GM21723 (cell line): ENCODE measurements around the gene HECW1.
"Not testable (repeated sequence)": the region's sequence is repeated elsewhere in the genome, so short reads cannot be mapped to it uniquely, and the experiment has no call there.

Experiments
- ATAC-seq: cut with Tn5 transposase; IDR thresholded peaks from one replicate; pipeline ENCODE4 v1.9.1; 2021; ENCODE audit warnings: mild to moderate bottlenecking, moderate library complexity; ENCODE audit not compliant: unreplicated experiment

HECW1 gene

DNA sequence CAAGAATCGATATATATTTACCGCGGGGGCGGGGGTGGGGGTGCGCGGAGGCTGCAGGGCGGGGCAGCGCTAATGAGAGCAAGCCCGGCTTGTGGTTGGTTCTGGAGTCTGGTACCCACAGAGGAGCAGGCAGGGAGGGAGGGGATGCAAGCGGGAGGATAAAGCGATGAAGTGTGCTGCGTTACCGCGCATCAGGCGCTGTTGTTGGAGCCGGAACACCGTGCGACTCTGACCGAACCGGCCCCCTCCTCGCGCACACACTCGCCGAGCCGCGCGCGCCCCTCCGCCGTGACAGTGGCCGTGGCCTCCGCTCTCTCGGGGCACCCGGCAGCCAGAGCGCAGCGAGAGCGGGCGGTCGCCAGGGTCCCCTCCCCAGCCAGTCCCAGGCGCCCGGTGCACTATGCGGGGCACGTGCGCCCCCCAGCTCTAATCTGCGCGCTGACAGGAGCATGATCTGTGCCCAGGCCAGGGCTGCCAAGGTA, at the start of gene HECW1:
Gene HECW1 (plus strand): TSS at position 189 of the 482 bp plus-strand sequence. CDS start 131,259 bp downstream, outside the sequence.
- no peak for ATAC-seq

DNA sequence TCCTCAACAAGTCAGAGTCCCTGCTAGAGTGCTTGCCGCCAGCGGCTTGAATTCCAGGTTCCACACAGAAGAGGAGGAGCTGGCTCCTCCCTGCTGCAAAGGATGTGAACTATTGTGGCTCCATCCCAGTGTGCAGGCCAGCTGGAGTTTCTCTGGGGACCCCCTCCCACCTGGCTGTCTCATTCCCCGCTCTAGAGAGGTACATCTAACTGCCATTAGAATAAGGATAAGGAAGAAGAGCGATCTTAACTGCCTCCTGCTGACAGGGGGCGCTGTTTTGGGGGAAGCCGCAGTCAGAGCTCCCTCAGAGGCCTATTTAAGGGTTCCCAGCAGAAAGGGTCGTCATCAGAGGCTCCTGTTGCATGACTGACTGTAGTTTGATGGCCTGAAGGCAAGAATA, 40.8 kb upstream of the HECW1 start:
- ATAC-seq = no peak

DNA sequence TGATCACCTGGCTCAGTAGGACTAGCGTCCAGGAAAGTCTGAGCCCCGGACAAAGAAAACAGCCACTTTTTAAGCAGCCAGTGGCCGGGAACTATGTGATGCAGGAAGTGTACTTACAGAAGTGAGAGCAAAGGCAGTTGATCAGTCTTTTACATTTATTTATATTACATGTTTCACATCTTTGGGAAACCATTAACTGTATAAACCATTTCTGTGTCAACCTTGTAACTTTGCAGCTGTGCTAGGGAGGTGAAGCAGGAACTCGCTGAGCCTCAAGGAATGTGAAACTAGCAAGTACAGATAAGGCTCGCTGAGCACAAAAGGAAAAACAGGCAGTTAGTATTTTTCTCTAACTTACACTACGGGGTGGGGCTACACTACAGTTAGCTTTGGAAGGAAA, 39.9 kb upstream of the HECW1 start:
- peak; percentile 41 for ATAC-seq

DNA sequence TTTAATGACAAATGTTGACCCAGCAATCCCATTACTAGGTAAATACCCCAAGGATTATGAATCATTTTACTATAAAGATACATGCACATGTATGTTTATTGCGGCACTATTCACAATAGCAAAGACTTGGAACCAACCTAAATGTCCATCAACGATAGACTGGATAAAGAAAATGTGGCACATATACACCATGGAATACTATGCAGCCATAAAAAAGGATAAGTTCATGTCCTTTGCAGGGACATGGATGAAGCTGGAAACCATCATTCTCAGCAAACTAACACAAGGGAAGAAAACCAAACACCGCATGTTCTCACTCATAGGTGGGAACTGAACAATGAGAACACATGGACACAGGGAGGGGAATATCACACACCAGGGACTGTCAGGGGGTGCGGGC, 38.6 kb upstream of the HECW1 start:
- not testable (repeated sequence) for ATAC-seq

DNA sequence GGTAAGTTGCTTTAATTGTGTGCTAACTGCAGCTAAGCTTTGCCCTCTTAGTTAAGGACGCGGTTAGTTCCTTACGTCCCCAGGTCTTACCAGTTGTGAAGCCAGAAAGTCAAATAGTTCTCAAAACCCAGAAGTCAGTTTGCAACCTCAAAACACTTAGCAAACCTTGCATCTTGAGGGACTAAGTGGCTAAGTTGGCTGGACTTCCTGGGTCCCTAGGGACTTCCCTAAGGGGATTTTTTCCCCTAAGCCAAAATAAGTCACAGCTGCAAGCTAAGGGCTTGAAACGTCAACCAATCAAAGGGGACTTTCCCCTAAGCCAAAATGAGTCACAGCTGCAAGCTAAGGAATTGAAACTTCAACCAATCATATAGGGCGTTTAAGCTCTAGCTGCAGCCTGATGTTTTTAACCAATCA, 36.2 kb upstream of the HECW1 start:
- peak; percentile 71 for ATAC-seq

DNA sequence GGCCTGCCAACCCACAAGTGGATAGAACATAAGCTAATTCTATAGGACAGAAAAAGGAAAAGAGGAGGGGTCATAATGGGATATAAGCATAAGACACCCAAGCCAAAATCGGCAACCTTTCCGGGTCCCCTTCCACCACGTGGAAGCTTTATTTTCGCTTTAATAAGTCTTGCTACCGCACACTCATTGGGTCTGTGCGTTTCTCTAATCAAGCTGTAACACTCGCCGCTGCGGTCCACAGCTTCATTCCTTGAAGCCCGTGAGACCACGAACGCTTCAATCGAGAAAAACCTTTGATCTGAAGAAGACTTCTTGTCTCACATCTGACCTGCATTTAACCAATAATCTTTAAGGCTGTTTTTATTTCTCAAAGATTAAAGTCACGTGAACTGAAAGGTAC, 35.8 kb upstream of the HECW1 start:
- ATAC-seq = no peak

DNA sequence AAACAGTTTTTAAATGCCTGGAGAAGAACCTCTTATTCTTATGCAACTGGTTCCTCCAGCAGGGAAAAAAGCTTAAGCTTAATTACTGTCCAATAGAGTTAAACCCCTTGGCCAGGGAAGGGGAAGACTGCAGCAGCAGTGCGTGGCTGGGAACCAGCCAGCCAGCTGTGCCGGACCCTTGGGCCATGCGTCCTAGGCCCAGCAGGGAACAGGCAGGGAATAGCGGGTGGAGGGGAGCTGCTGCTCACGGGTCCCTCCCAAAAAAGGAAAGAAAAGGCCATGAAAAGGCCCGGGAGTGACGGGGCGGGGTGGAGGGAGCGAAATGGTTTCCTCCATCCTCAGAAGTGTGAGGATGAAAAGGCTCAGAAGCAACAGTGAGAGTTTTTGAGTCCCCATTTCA, 35.2 kb upstream of the HECW1 start:
- no peak for ATAC-seq

DNA sequence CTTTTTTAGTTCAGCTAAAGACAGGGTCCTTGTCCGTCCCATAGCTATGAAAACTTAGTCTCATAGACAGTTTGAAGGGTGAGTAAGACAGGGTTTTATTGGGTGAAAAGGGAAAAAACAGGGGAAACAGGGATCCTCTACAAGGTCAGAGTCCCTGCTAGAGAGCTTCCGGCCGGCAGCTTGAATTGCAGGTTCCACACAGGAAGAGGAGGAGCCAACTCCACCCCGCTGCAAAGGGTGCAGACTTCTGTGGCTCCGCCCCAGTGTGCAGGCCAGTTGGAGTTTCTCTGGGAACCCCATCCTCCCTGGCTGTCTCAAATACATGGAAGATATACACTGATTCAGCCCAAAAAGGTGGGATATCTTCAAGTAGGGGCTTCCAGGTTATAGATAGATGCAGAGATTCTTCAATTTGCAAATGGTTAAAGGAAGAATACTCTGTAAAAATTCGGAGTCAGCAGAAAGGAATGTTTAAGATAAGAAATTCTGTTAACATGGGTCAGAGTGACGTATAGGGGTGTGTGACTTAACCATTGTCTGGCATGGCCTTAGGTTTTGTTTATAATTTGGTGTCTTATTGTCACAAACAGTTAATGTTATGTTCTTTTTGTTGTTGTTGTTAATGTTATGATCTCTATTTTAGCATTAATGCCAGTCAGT, 34.6 kb upstream of the HECW1 start:
- no peak for ATAC-seq

DNA sequence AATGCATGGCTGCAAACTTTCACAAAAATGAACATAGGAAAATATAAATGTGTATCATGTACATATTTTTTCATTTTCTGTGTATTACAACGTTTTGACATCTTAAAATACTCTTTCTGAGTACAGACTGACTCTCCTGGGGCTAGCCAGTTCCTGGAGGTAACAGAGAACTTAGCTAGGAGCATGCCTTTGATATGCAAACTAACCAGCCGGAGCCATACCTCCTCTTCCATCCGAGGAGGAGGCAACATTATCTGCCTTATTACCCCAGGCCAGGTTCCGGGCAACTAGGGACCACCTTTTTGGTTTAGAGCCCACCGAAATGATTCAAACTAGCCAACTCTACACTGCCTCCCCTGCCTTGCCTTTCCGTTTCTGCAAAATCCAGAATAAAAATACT, 33.7 kb upstream of the HECW1 start:
- no peak for ATAC-seq

DNA sequence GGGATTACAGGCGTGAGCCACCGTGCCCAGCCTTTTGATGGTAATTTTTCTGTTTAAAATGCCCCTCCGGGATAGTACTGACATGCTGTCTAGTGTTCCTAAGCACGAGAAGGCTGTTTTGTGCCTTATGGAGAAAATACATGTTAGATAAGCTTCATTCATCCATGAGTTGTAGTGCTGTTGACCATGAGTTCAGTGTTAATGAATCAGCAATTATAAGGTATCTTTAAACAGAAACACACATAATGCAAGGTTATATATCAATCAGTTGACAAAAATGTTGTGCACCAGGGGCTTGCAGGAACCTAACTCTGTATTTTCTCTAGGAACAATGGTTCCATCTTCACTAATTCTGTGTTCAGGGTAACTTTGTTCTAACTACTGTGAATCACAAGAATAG, 30.8 kb upstream of the HECW1 start:
- no peak for ATAC-seq

DNA sequence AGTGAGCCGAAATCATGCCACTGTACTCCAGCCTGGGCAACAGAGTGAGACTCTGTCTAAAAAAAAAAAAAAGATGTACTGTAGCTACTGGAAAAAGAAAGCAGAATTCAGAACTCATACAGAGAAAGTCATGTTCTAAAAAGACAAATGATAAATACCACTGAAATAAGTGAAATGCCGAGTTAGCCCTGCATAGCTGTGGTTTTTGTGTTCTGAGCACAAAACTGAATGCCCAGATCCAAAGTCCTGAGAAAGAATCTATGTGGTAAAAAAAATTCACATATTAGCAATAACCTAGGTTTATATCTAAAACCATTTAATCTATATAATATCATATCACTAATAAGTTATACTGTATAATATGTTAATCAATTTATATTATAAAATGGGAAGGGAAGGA, 29.3 kb upstream of the HECW1 start:
- no peak for ATAC-seq

DNA sequence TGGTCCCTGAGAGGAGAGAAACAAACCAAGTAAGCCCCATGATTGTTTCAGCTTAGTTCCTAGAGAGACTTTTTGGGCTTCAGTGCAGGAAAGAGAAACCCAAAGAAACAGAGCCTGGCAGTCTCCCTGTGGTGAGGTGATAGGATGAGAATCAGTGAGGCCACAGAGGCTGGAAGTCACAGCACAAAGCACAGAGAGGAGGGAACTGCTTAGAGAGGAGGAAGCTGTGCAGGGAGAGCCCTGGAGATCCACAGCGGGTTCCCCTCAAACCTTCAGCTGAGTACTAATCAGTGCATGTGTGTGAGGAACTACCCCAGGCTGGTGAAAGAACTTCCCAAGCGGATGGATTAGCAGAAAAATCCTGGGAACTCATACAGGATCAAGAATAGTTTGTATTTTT, 27.4 kb upstream of the HECW1 start:
- ATAC-seq = no peak

DNA sequence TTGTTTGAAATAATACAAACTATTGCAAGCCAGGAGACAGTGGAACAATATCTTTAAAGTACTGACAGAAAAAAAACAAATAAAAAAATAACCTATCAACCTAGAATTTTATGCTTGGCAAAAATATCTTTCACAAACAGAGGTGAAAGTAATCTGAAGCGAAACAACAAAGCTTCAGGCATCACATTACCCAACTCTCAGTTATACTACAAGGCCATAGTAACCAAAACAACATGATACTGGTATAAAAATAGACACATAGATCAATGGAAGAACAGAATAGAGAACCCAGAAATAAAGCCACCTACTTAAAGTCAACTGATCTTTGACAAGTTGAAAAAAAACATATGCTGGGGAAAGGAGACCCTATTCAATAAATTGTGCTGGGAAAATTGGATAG, 26.5 kb upstream of the HECW1 start:
- no peak for ATAC-seq

DNA sequence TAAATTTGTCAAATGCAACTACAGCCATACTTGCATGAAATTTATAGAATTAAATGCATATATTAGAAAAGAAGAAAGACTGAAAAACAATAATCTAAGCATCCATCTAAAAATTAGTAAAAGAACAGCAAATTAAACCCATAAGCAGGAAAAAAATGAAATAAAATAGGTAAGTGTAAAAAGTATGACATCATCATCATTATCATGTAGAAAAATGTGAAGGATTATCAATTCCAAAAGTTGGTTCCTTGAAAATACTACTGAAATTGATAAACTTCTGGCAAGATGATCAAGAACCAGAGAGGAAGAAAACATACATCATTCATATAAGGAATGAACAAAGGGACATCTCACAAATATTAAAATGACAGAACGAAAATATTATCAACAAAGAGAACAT, 19.6 kb upstream of the HECW1 start:
- no peak for ATAC-seq

DNA sequence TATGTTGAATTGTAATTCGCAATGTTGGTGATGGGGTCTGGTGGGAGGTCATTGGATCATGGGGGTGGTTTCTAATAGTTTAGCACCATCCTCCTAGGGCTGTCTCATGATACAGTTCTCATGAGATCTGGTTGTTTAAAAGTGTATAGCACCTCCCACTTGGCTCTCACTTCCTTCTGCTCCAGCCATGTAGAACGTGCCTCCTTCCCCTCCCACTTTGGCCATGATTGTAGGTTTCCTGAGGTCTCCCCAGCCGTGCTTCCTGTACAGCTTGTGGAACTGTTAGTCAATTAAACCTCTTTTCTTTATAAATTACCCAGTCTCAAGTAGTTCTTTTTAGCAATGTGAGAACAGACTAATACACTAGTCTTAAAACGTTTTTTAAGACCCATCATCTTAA, 15.6 kb upstream of the HECW1 start:
- ATAC-seq = no peak

DNA sequence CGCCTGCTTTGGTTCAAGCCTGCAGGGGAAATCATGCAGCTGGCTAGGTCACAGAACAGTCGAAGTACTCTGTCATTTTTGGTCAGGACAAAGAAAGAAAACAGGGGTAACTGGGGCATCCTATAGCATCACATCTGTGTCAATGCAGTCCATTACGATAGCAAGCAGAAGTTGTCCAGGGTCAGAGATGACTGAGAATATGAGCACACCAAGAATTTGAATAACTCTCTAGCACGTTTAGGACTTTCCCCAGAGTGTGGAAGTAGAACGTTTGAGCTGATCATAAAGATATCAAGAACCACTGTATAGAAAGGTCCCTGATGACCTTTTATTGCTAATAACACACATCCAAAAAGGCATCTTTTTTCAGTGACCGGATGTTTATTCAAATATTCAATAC, 12.7 kb upstream of the HECW1 start:
- no peak for ATAC-seq

DNA sequence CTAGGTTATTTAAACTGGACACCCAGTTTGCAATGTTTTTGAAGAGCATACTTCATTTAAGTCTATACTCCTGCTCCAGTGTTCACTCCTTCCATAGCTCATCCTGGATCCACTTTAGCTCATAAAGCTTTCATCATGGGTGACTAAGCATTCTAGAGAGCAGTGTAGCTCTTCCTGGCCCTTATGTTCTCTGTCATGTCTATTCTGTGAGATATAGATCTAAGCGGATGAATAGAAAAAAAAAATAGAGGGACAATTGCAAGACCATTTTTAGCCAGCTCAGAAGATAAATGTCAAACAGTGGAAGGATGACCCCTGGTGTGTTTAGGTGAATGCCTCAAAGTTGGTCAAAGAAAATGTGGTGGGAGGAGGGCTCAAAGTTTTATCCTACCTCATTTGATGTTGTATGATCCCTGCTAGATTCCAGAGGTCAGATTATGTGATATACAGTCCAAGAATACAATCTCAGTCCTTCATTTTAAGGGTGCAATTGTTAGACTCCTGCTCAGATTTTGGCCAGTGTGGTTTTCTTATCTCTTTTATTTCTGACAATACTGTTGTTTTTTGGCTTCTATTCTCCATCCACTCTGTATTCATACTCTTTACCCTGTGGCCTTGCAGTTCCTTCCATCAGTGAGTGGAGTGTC, 7.5 kb upstream of the HECW1 start:
- no peak for ATAC-seq

DNA sequence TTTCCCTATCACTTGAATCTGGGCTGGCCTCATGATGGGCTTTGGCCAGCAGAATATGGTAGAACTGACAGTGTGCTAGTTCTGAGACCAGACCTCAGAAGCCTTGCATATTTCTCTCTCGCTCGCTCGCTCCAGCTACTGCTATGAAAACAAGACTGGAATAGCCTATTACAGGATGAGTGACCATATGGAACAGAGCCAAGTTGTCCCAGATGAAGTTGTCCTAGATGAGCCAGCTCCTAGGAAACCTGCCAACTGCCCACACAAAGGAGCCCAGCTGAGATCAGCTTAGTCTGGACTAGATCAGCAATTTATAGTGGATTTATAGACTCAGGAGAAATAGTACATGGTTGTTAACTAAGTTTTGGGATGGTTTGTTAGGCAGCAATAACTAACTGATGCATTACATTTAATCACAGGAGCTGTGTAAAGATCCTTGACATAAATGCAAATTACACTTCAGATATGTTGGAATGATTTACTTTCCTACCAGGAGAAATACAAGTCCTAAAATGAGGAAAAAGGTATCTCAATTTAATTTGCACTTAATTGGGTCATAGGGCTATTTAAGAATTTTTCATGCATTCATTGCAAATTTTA, 6.8 kb upstream of the HECW1 start:
- no peak for ATAC-seq

DNA sequence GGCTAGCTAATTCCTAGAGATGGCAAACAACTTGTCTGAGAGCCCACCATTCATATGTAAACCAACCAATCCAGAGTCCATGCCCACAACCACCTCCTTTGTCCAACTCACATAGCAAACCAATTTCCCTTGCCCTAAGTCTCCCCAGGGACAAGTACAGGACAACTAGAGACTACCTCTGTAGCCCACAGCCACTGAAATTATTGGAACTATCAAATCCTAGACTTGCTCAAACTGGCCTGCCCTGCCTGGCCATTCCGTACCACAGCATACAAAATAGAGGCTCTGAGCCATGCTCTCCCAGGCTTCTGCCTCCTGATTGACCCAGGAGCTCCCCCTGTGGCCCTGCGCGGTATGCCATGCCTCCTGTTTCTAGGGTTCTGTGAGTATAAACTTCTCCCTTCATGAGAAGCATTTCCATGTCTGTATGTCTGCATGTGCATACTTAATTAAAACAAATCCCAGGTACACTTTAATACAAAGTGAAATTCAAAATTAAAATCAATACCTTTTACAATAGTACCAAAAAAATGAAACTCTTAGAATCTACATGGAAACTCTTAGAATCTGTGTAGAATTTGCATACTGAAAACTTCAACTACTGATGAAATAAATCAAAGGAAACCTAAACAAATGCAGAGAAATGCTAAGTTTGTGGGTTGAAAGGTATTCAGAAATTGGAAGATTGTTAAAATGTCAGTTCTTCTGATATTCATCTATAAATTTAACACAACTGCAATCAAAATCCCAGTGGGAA, 4.0 kb upstream of the HECW1 start:
- ATAC-seq = peak; percentile 96

DNA sequence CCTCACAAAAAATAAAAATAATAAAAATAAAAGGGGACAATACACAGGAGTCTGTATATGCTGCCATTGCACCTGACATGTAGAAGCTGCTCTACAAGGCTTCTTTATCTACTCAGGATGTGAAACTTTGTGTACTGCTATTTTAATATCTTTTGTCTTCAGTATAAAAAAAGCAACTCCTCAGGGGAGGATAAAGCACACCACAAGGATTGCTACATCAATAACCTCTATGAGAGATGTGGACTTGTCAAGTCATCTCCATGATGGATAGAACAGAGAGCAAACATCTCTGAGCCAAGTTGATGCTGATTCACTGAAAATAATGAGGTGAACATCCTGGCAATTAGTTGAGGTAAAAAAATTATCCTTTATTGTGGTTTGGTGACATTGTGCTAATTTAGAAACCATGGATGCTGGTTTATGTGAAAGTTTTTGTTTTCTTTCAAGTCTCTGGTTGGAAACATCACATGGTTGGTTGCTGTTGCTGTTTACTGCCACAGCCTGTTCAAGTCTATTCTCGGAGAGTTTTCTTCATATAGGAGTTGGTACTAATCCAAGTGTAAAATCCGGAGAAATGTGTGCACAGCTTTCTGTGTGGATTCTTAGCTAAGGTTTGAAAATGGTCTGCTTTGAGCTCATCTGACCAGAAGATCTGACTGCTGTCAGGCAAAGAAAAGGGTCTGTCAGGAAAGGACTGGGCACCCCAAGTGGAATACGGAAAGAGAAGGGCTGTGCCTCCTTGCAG, 1.5 kb upstream of the HECW1 start:
- ATAC-seq = no peak
